ENCODE results near the gene FGF1. TPM values are rescaled to one million over a fixed set of nuclear protein-coding genes. Genes with fewer than 3 reads are reported as not detected.

FGF1 gene
- total RNA-seq, 1 experiment from 2014 or later = 3.2 TPM

DNA sequence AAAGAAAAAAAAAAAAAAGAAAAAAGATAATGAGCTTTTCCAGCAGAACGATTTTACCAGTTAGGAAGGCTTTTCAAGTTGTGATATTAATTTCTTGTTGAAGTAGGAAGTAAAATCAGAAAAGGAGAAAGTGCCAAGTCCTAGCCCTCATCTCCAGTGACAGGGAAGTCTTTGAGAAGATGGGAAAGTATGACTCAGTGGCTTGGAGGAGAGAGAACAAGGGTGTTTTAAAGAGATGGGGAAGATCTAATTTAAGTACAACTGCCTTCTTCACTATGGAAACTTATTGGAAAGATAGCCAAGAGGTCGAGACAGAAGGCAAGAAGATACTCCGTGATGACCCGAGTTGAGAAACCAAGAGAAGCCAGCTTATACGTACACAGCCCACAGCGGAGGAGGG is 22.6 kb downstream of the FGF1 start:
- no peak overlapping the region for H2BK15ac ChIP-seq (ENCODE audit: low read depth, low read length)
- Mint-ChIP-seq H3K27ac (no peak overlapping the region), H3K4me1 (peaks cover 11 to 15% of the 10 kb centered on the region in 2 experiments), H3K27me3 (ENCODE audit: low read depth) (no peaks in the 10 kb centered on the region; the same call in none of the 2 replicates), H3K4me3 (no peak overlapping the region), H3K9me3 (no peaks in the 10 kb centered on the region), H3K36me3 (ENCODE audit: insufficient read depth in 1 of 3, low read depth in 3 of 3) (peaks cover 0 to 10% (median 8%) of the 10 kb centered on the region in 3 experiments; a peak in 4 of 7 replicates)
- H2BK5ac ChIP-seq (ENCODE audit: insufficient read length, low read length) = no peak overlapping the region
- no peak overlapping the region for H4K91ac ChIP-seq (ENCODE audit: insufficient read length, low read depth, low read length)
- TF ChIP-seq, protein P1, sequence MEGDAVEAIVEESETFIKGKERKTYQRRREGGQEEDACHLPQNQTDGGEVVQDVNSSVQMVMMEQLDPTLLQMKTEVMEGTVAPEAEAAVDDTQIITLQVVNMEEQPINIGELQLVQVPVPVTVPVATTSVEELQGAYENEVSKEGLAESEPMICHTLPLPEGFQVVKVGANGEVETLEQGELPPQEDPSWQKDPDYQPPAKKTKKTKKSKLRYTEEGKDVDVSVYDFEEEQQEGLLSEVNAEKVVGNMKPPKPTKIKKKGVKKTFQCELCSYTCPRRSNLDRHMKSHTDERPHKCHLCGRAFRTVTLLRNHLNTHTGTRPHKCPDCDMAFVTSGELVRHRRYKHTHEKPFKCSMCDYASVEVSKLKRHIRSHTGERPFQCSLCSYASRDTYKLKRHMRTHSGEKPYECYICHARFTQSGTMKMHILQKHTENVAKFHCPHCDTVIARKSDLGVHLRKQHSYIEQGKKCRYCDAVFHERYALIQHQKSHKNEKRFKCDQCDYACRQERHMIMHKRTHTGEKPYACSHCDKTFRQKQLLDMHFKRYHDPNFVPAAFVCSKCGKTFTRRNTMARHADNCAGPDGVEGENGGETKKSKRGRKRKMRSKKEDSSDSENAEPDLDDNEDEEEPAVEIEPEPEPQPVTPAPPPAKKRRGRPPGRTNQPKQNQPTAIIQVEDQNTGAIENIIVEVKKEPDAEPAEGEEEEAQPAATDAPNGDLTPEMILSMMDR (conservative IDR thresholded peaks at IDR 0.05) = no peak
- no peaks in the 10 kb centered on the region for H4K20me1 ChIP-seq (ENCODE audit: control insufficient read depth, insufficient read depth, insufficient read length)
- H4K8ac ChIP-seq (replicated peaks; ENCODE audit: insufficient read length, low read depth, low read length) = no peak overlapping the region
- H4K5ac ChIP-seq (ENCODE audit: insufficient read length, low read depth, low read length) = no peak overlapping the region
- H3K79me2 ChIP-seq (ENCODE audit: insufficient read depth, low read length) = no peaks in the 10 kb centered on the region
- no peak overlapping the region for H2BK20ac ChIP-seq (ENCODE audit: low read depth, low read length, poor library complexity, severe bottlenecking)
- no peak overlapping the region for H3K4ac ChIP-seq (ENCODE audit: low read depth, low read length)
- H3K27me3 ChIP-seq (ENCODE audit: insufficient read depth, low read length) = no peaks in the 10 kb centered on the region
- no peak overlapping the region for H2BK12ac ChIP-seq (ENCODE audit: insufficient read length, low read depth, low read length)
- H3K79me1 ChIP-seq (ENCODE audit: insufficient read depth, low read depth, low read length, poor library complexity, severe bottlenecking) = no peaks in the 10 kb centered on the region
- H2AK5ac ChIP-seq (ENCODE audit: insufficient read length, low read length) = no peak overlapping the region
- H3K14ac ChIP-seq (ENCODE audit: insufficient read depth, low read length) = no peak overlapping the region
- H3K56ac ChIP-seq (ENCODE audit: insufficient read length, low read depth, low read length) = no peak overlapping the region
- H2BK120ac ChIP-seq (ENCODE audit: low read depth, low read length, poor library complexity, severe bottlenecking) = no peak overlapping the region
- H3K27ac ChIP-seq (ENCODE audit: insufficient read length, low read depth, low read length) = no peak overlapping the region
- H3K9ac ChIP-seq (ENCODE audit: extremely low read depth, insufficient read length, low read length) = no peak overlapping the region
- H3T11ph ChIP-seq (ENCODE audit: low read length) = no peak overlapping the region
- H3K4me1 ChIP-seq (ENCODE audit: insufficient read depth, low read length) = peaks cover 4% of the 10 kb centered on the region; the same call in 1 of the 2 replicates
- no peak overlapping the region for H3K23ac ChIP-seq (ENCODE audit: insufficient read length, low read depth, low read length)
- H3K23me2 ChIP-seq (ENCODE audit: insufficient read length, low read depth, low read length, poor library complexity, severe bottlenecking) = no peaks in the 10 kb centered on the region
- no peak overlapping the region for H3K18ac ChIP-seq (ENCODE audit: insufficient read length, low read depth, low read length)
- no peaks in the 10 kb centered on the region for H3K9me3 ChIP-seq (ENCODE audit: control insufficient read depth, low read depth, low read length)
- no peak overlapping the region for H3K4me2 ChIP-seq (ENCODE audit: insufficient read depth, insufficient read length, low read length)
- no peak overlapping the region for H2AFZ ChIP-seq (ENCODE audit: low read length)
- WGBS (ENCODE audit: extremely low coverage, insufficient read length, low lambda C conversion rate) = no CpG with 5 or more reads among the region's 6 CpGs
- DNase-seq = no peak
